K562 (cell line): ENCODE data around the gene ABCE1. TPM values are rescaled to one million over a fixed set of nuclear protein-coding genes. Genes with fewer than 3 reads are reported as not detected.

ENCODE experiments used
- ATAC-seq: fragments of 200-7000 bp; cut with Tn5 transposase; 3 replicates; pipeline ENCODE4 v1.9.1; 2020; ENCODE audit warnings: moderate library complexity
- BruUV-seq: library from RNA; stranded (reverse); fragments of 400-500 nt; replicated peaks from 2 replicates; lab custom pipeline; 2021; lab: Mats Ljungman, UMichigan
- CTCF ChIA-PET: fragments of 300-600 bp; formaldehyde crosslinking; extraction: SDS; loops from one replicate; lab custom pipeline; 2021; ENCODE audit warnings: low intra/inter-chr PET ratio; lab: Yijun Ruan, JAX
- POLR2A ChIA-PET: fragments of 300-600, 350-650 bp; sonication (Branson Sonifier 250); formaldehyde crosslinking; extraction: SDS; loops from one replicate; lab custom pipeline; 2021; ENCODE audit warnings: antibody characterized with exemption, inconsistent platforms; lab: Yijun Ruan, JAX
- DNase-seq, 4 experiments: peaks; one replicate each; pipeline versions ENCODE4 v3.0.0 to v3.0.0-alpha.2; 2011 to 2018; ENCODE audit warnings: low spot score in 3 of 4, mixed read lengths in 3 of 4; ENCODE audit errors: extremely low read depth in 1 of 4
- FAIRE-seq: peaks from 2 replicates; lab custom pipeline; 2011; peaks lifted over from hg19 to GRCh38; lab: Jason Lieb, UNC
- H2AFZ ChIP-seq: 2 replicates; pipeline ENCODE4 v1.6.0; 2011; ENCODE audit warnings: low read depth, low read length, control low read depth, inconsistent platforms
- H3K27ac ChIP-seq: fragments of 200-600 bp; 3 replicates; pipeline ENCODE4 v1.8.0; 2011; ENCODE audit warnings: low read depth, mild to moderate bottlenecking, control low read depth, inconsistent platforms, low read length, moderate library complexity, mixed read lengths; ENCODE audit errors: extremely low read depth
- H3K27me3 ChIP-seq, 2 experiments: fragments of 300-600 bp in 1 of 2; 2 replicates in 1 of 2; 3 replicates in 1 of 2; pipeline versions ENCODE4 v1.6.0 to v1.8.0; 2011; ENCODE audit warnings: inconsistent platforms in 2 of 2, low read length in 2 of 2, mild to moderate bottlenecking in 1 of 2, mixed read lengths in 1 of 2, moderate library complexity in 1 of 2; ENCODE audit not compliant: control insufficient read depth in 2 of 2, insufficient read depth in 2 of 2
- H3K36me3 ChIP-seq: fragments of 300-600 bp; 3 replicates; pipeline ENCODE4 v1.8.0; 2011; ENCODE audit warnings: mild to moderate bottlenecking, low read length, inconsistent platforms; ENCODE audit not compliant: control insufficient read depth, insufficient read depth
- H3K4me1 ChIP-seq, 2 experiments: fragments of 200-600 bp in 1 of 2; replicated peaks in 1 of 2; 2 replicates in 1 of 2; 3 replicates in 1 of 2; pipeline versions ENCODE4 v1.5.1 to v1.8.0; 2011; ENCODE audit warnings: inconsistent platforms in 2 of 2, low read length in 2 of 2, mild to moderate bottlenecking in 1 of 2, mixed read lengths in 1 of 2, moderate library complexity in 1 of 2; ENCODE audit not compliant: control insufficient read depth in 2 of 2, insufficient read depth in 2 of 2
- H3K4me2 ChIP-seq: 2 replicates; pipeline ENCODE4 v1.6.1; 2011; ENCODE audit warnings: low read length, control low read depth, inconsistent platforms, mixed read lengths; ENCODE audit not compliant: insufficient read depth
- H3K4me3 ChIP-seq: fragments of 200-600 bp; sonication (generic), shearing (Covaris generic); 2 replicates; pipeline ENCODE4 v1.5.1; 2016; ENCODE audit warnings: control low read depth, inconsistent platforms
- H3K79me2 ChIP-seq: fragments of 200-600 bp; 3 replicates; pipeline ENCODE4 v1.8.0; 2011; ENCODE audit warnings: low read length, inconsistent platforms; ENCODE audit not compliant: control insufficient read depth, insufficient read depth
- H3K9ac ChIP-seq, 2 experiments: 2 replicates each; pipeline versions ENCODE4 v1.6.0 to v1.6.1; 2011; ENCODE audit warnings: low read depth in 2 of 2, low read length in 2 of 2, control low read depth in 1 of 2, inconsistent platforms in 1 of 2, mild to moderate bottlenecking in 1 of 2, mixed read lengths in 1 of 2; ENCODE audit not compliant: insufficient read depth in 1 of 2
- H3K9me1 ChIP-seq: one replicate; pipeline ENCODE4 v1.6.0; 2011; ENCODE audit warnings: inconsistent platforms, mild to moderate bottlenecking, low read length, moderate library complexity; ENCODE audit not compliant: control insufficient read depth, insufficient read depth
- H3K9me3 ChIP-seq: replicated peaks from 2 replicates; pipeline ENCODE4 v1.5.1; 2011; ENCODE audit warnings: low read depth, low read length, inconsistent platforms; ENCODE audit not compliant: control insufficient read depth, insufficient read depth
- H4K20me1 ChIP-seq: replicated peaks from 2 replicates; pipeline ENCODE4 v1.6.1; 2011; ENCODE audit warnings: low read length, inconsistent platforms, mixed read lengths; ENCODE audit not compliant: control insufficient read depth, insufficient read depth
- CBFA2T2 ChIP-seq: fragments of 450-650 bp; conservative IDR thresholded peaks from 2 replicates; pipeline ENCODE4 v1.6.1; 2017; ENCODE audit warnings: mild to moderate bottlenecking
- ETV1 ChIP-seq: fragments of 450-650 bp; conservative IDR thresholded peaks from 2 replicates; pipeline ENCODE4 v1.6.1; 2016; ENCODE audit warnings: missing genetic modification characterization, control low read depth, low read depth, missing compliant biosample characterization
- FUS ChIP-seq: fragments of 200-400 bp; formaldehyde crosslinking; optimal IDR thresholded peaks from 2 replicates; pipeline ENCODE3; 2017; ENCODE audit warnings: low read depth, low read length
- GATA2 ChIP-seq: sonication (generic); formaldehyde crosslinking; IDR thresholded peaks from 2 replicates; pipeline ENCODE4 v1.4.0; 2020; ENCODE audit warnings: mild to moderate bottlenecking, missing genetic modification reagents
- HNRNPL ChIP-seq: fragments of 200-400 bp; formaldehyde crosslinking; IDR thresholded peaks from 2 replicates; pipeline ENCODE4 v1.6.1; 2017; ENCODE audit warnings: low read depth, mild to moderate bottlenecking, low read length
- MIER1 ChIP-seq: fragments of 450-650 bp; IDR thresholded peaks from 2 replicates; pipeline ENCODE4 v1.6.1; 2016; ENCODE audit warnings: antibody characterized with exemption, mild to moderate bottlenecking, low read depth
- RFX1 ChIP-seq: fragments of 450-650 bp; IDR thresholded peaks from 2 replicates; pipeline ENCODE4 v1.6.1; 2016; ENCODE audit warnings: mild to moderate bottlenecking, moderate library complexity
- TAF1 ChIP-seq: IDR thresholded peaks from 2 replicates; pipeline ENCODE4 v1.6.1; 2011; ENCODE audit warnings: mild to moderate bottlenecking, low read length, moderate library complexity; ENCODE audit not compliant: insufficient read depth, control insufficient read depth, severe bottlenecking; ENCODE audit errors: extremely low read depth
- ZNF316 ChIP-seq: fragments of 450-650 bp; IDR thresholded peaks from 2 replicates; pipeline ENCODE4 v1.6.1; 2016
- ZNF324 ChIP-seq: fragments of 250-450 bp; sonication (Bioruptor Pico); IDR thresholded peaks from 2 replicates; pipeline ENCODE4 v1.4.0; 2020; ENCODE audit warnings: mild to moderate bottlenecking
- WGBS: fragments of 100-300 bp; shearing (Covaris generic); methylation state at CpG from one replicate; pipeline ENCODE4 v1.1.6; 2016; ENCODE audit warnings: low coverage, mixed read lengths; ENCODE audit not compliant: insufficient coverage; ENCODE audit errors: missing lambda C conversion rate; 5-methylcytosine and 5-hydroxymethylcytosine counted together
- in situ Hi-C: fragments of 300-500 bp; cut with MboI; formaldehyde crosslinking; loops from 4 replicates; pipeline ENCODE4 v1.15.0; 2018; ENCODE audit warnings: inconsistent platforms, mixed read lengths
- intact Hi-C: fragments of 100-400 bp; cut with micrococcal nuclease; formaldehyde crosslinking; loops from 2 replicates; pipeline ENCODE4 v1.14.2; 2022
- polyA plus RNA-seq, 8 experiments: library from polyadenylated mRNA; depleted of rRNA in 4 of 8; stranded (reverse) in 5 of 8; unstranded in 3 of 8; fragments of >200 nt; fragmentation: Nextera tagmentation in 2 of 8; fragmentation: Illumina TruSeq in 1 of 8; extraction: Ambion mirVana in 2 of 8; extraction: Trizol in 1 of 8; gene quantifications; 2 replicates each; pipeline versions ENCODE4 v1.2.1 to v1.2.3, GENCODE V29; 2011 to 2014; ENCODE audit warnings: inconsistent platforms in 1 of 8, missing spikeins in 1 of 8
- total RNA-seq, 7 experiments: library from RNA; depleted of rRNA in 6 of 7; stranded (reverse); fragments of >200 nt in 6 of 7; fragmentation: Illumina TruSeq in 2 of 7; extraction: Trizol in 2 of 7; gene quantifications; 2 replicates each; pipeline versions ENCODE4 v1.2.1 to v1.2.3, GENCODE V29; 2011 to 2021; ENCODE audit warnings: low replicate concordance in 1 of 7
- TF ChIP-seq, protein P1 (sequence below): fragments of 250-450 bp; sonication (Bioruptor Pico); IDR thresholded peaks from 2 replicates; pipeline ENCODE4 v1.5.0; 2020; ENCODE audit warnings: mild to moderate bottlenecking, borderline replicate concordance
- TF ChIP-seq, protein P2 (sequence below): fragments of 250-450 bp; sonication (Bioruptor Pico); IDR thresholded peaks from 2 replicates; pipeline ENCODE4 v1.4.0; 2020; ENCODE audit warnings: borderline replicate concordance

The ABCE1 gene
- total and polyA plus RNA-seq, 9 of the 15 experiments (the other 6 are each of a cell fraction or from before 2014, with no cell fraction given), result 134 to 256 (median 169) TPM

DNA sequence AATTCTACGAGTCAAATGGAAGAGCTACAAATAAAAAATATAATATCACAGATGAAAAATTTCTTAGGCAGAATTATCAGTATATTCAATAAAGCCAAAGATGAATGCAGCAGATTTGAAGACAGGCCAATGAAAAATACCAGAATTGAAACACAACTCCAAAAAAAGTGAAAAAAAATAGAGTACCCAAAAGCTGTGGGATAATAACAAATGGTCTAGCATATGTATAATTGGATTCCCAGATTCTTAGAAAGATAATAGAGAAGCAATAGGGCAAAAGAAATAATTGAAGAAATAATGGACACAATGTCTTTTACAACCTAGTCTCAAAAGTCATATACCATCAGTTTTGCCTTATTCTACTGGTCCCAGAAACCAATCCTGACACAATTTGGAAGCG is 4.5 kb upstream of the ABCE1 start:
- CTCF ChIA-PET, result no interaction called here
- ATAC-seq, result no peak
- in situ Hi-C loops, result no loop called here

More for the DNA sequence above, 4.5 kb upstream of the ABCE1 start:
- 92% methylated on average over 2 of the region's 2 CpGs for WGBS
- peaks cover 73% of the 10 kb centered on the region for H3K36me3 ChIP-seq
- BruUV-seq, result no TSS peak
- intact Hi-C loops, result no loop called here
- no peak overlapping the region for H3K27ac ChIP-seq
- H3K9ac ChIP-seq, result no peak overlapping the region
- peaks cover 95% of the 10 kb centered on the region for H3K79me2 ChIP-seq
- TF ChIP-seq RFX1 (no peak), GATA2 (CRISPR knock-in tag) (no peak), FUS (no peak), HNRNPL (no peak), CBFA2T2 (no peak), ZNF316 (no peak), TAF1 (no peak), ZNF324 (CRISPR knock-in tag) (no peak), MIER1 (no peak), ETV1 (no peak)
- TF ChIP-seq, protein P1, sequence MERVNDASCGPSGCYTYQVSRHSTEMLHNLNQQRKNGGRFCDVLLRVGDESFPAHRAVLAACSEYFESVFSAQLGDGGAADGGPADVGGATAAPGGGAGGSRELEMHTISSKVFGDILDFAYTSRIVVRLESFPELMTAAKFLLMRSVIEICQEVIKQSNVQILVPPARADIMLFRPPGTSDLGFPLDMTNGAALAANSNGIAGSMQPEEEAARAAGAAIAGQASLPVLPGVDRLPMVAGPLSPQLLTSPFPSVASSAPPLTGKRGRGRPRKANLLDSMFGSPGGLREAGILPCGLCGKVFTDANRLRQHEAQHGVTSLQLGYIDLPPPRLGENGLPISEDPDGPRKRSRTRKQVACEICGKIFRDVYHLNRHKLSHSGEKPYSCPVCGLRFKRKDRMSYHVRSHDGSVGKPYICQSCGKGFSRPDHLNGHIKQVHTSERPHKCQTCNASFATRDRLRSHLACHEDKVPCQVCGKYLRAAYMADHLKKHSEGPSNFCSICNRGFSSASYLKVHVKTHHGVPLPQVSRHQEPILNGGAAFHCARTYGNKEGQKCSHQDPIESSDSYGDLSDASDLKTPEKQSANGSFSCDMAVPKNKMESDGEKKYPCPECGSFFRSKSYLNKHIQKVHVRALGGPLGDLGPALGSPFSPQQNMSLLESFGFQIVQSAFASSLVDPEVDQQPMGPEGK (CRISPR knock-in tag), result no peak
- TF ChIP-seq, protein P2, sequence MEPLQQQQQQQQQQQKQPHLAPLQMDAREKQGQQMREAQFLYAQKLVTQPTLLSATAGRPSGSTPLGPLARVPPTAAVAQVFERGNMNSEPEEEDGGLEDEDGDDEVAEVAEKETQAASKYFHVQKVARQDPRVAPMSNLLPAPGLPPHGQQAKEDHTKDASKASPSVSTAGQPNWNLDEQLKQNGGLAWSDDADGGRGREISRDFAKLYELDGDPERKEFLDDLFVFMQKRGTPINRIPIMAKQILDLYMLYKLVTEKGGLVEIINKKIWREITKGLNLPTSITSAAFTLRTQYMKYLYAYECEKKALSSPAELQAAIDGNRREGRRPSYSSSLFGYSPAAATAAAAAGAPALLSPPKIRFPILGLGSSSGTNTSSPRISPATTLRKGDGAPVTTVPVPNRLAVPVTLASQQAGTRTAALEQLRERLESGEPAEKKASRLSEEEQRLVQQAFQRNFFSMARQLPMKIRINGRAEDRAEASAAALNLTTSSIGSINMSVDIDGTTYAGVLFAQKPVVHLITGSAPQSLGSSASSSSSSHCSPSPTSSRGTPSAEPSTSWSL (CRISPR knock-in tag), result no peak
- H3K4me3 ChIP-seq, result no peak overlapping the region
- POLR2A ChIA-PET, result interaction anchor here (1.0 to 1.8 kb wide), 2 partner anchors 9 to 18 kb away, joined by 3 to 7 read pairs; no protein-coding TSS in a partner anchor
- H3K9me3 ChIP-seq, result no peaks in the 10 kb centered on the region
- DNase-seq (no peak), FAIRE-seq (no peak)
- no peak overlapping the region for H2AFZ ChIP-seq
- H3K9me1 ChIP-seq, result no peaks in the 10 kb centered on the region
- peaks cover 0 to 9% of the 10 kb centered on the region in 2 experiments; a peak in 2 of 5 replicates for H3K4me1 ChIP-seq
- H3K4me2 ChIP-seq, result no peak overlapping the region
- H3K27me3 ChIP-seq, result no peaks in the 10 kb centered on the region
- H4K20me1 ChIP-seq, result no peaks in the 10 kb centered on the region
